ENCODE results near the gene MCL1.

MCL1 gene

DNA sequence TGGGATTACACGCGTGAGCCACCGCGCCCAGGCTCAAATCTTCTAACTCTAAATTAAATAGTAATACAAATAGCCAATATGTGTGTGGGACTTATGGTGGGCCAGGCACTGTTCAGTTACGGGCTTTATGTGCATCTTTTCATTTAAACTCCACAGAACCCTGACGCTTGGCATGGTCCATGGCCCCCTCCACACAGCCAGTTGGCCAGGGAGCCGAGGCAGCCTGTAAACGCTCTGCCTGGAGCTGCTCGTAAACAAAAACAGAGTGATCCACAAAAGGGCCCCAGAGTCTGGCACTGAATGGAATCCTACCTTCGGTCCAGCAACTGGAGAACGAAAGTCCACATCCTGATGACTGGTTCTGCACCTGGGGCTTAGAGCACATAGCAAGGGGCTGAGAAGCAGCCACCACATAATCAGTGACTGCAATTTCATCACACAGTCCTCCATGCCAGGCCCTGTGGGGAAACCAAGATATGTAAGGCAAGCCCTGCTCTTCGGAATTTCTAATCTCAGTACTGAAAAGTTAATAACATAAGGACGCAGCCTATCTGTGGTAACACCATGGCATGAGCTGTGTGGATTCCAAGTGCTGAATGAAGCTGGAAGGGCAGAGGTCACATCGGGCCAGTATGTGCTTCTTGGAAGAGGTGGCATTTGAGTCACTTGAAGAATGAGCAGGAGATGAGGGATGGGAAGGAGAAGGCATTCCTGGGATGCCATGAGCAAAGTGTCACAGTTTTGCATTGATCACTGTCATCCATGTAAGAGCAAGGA, 43.7 kb downstream of the MCL1 start:
- DNase-seq: no peak

DNA sequence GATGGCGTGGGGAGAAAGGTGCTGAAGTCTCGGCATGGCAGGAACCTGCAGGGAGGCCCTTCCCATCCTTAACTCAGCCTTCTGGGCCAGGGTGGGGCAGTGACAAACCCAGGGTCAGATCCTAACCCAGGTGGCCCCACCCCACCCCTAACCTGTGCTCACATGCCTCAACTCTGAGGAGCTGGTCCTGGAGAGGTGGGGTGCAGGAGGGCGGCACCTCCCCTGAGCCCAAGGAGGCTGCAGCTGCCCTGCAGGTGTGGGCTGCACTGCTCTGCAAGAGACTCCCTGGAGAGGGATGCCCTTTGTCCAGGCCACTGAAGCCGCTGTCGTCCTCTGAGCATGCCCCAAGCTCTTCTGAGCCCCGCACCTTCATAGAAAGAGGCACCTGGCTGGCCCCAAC, 45.4 kb downstream of the MCL1 start:
- no peak for DNase-seq

DNA sequence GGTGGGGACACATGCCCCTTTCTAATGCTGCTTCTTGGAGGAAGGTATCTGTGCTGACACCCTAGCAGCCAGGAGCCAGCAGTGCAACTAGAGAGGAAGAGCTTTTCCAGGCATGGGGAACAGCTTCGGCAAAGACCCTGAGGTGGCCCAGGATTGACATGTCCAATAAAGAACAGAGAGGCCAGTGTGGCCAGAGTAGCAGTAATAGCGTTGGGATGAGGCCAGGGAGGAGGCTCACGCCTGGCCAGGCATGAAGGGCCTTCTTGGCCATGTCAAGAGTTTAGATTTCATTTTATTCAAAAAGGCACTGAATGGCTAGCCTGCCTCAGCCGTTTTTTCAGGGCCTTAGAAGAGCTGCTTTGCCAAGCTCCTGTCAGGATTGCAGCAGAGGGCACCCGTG, 46.5 kb downstream of the MCL1 start:
- no peak for DNase-seq

GRCh38 chr1:150530491-150531159, 48.8 kb downstream of the MCL1 start:
- DNase-seq: no peak

- DNase-seq: no peak
These were observed 50.4 kb downstream of the MCL1 start for GRCh38 chr1:150529017-150529416.

DNA sequence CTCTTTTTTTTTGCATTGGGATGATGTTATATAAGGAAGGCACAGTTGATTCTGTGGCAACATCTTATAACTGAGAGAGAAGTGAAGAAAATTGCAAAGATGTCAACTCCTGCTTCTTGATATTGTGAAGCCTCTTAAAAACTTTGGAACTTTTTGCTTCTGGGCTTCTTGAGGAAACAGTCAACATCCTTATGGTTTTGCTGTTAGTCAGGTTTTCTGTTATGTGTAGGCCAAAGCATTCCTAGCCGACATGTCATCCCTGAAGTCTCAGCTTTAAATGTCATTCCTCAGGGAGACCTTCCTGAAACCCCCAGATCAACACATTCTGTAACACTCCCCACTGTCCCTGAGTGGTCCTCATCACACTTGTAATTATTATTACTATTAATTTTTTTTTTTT, 51.2 kb downstream of the MCL1 start:
- no peak for DNase-seq

DNA sequence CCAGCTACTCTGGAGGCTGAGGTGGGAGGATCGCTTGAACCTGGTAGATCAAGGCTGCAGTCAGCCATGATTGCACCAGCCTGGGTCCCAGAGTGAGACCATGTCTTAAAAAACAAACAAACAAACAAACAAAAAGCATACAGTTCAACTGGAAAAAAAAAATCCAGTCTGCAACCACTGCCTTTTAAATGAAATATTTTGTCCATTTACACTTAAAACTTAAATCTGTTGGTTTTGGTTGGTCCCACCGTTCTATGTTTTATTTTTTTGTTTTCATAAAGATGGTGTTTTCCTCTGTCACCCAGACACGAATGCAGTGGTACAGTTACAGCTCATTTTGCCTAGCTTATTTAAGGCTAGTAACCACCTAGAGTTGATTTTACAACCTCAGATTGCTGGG, 54.1 kb downstream of the MCL1 start:
- DNase-seq: no peak
